CD14-positive monocyte (primary cell): ENCODE results near the gene EXD2. TPM values are rescaled to one million over a fixed set of nuclear protein-coding genes. Genes with fewer than 3 reads are reported as not detected.

Source experiments
- DNase-seq, 3 donors: peaks; one replicate each; pipeline ENCODE4 v3.0.0-alpha.2; 2011 to 2022
- H2AFZ ChIP-seq: 2 replicates; pipeline ENCODE4 v1.6.0; 2012; ENCODE audit warnings: mild to moderate bottlenecking, low read depth, low read length, inconsistent platforms; ENCODE audit not compliant: insufficient read depth, poor library complexity, severe bottlenecking
- H3K27ac ChIP-seq, 2 donors: 1 replicate in 1 of 2; 2 replicates in 1 of 2; pipeline ENCODE4 v1.5.1; 2012 to 2013; ENCODE audit warnings: low read length in 2 of 2, control low read depth in 1 of 2, inconsistent platforms in 1 of 2, low read depth in 1 of 2, mild to moderate bottlenecking in 1 of 2
- H3K27me3 ChIP-seq, 2 donors: one replicate each; pipeline versions ENCODE4 v1.6.0 to v1.6.1; 2011 to 2013; ENCODE audit warnings: low read length in 2 of 2; ENCODE audit not compliant: control insufficient read depth in 2 of 2, insufficient read depth in 2 of 2
- H3K36me3 ChIP-seq, 2 donors: replicated peaks in 1 of 2; 1 replicate in 1 of 2; 2 replicates in 1 of 2; pipeline versions ENCODE4 v1.5.1 to v1.6.1; 2012 to 2013; ENCODE audit warnings: low read length in 2 of 2, control low read depth in 1 of 2, inconsistent platforms in 1 of 2, mild to moderate bottlenecking in 1 of 2; ENCODE audit not compliant: insufficient read depth in 2 of 2, control insufficient read depth in 1 of 2
- H3K4me1 ChIP-seq, 2 donors: 1 replicate in 1 of 2; 2 replicates in 1 of 2; pipeline versions ENCODE4 v1.5.1 to v1.6.1; 2012 to 2013; ENCODE audit warnings: low read length in 2 of 2, control low read depth in 1 of 2, inconsistent platforms in 1 of 2, mild to moderate bottlenecking in 1 of 2, moderate library complexity in 1 of 2; ENCODE audit not compliant: insufficient read depth in 2 of 2, control insufficient read depth in 1 of 2
- H3K4me2 ChIP-seq: replicated peaks from 2 replicates; pipeline ENCODE3; 2012; ENCODE audit warnings: low read length, moderate library complexity, mild to moderate bottlenecking; ENCODE audit not compliant: poor library complexity, severe bottlenecking; ENCODE audit errors: extremely low read depth
- H3K4me3 ChIP-seq, 3 experiments: fragments of 200-600 bp in 1 of 3; sonication (generic) in 1 of 3; replicated peaks in 1 of 3; 1 replicate in 2 of 3; 2 replicates in 1 of 3; pipeline ENCODE4 v1.5.1; 2011 to 2013; ENCODE audit warnings: low read length in 3 of 3, mild to moderate bottlenecking in 3 of 3, control low read depth in 2 of 3, low read depth in 2 of 3, inconsistent platforms in 1 of 3, moderate library complexity in 1 of 3
- H3K79me2 ChIP-seq: 2 replicates; pipeline ENCODE4 v1.6.0; 2012; ENCODE audit warnings: mild to moderate bottlenecking, control low read depth, inconsistent platforms, low read length, moderate library complexity; ENCODE audit not compliant: insufficient read depth
- H3K9ac ChIP-seq: 2 replicates; pipeline ENCODE4 v1.6.0; 2017; ENCODE audit warnings: low read length, mild to moderate bottlenecking; ENCODE audit not compliant: insufficient read depth, poor library complexity, severe bottlenecking
- H3K9me3 ChIP-seq, 2 donors: replicated peaks in 1 of 2; 1 replicate in 1 of 2; 2 replicates in 1 of 2; pipeline versions ENCODE4 v1.5.1 to v1.6.1; 2012 to 2013; ENCODE audit warnings: low read length in 2 of 2, control low read depth in 1 of 2; ENCODE audit not compliant: control insufficient read depth in 1 of 2, insufficient read depth in 1 of 2
- H4K20me1 ChIP-seq: 2 replicates; pipeline ENCODE4 v1.6.0; 2012; ENCODE audit warnings: mild to moderate bottlenecking, low read length, control low read depth, moderate library complexity; ENCODE audit not compliant: insufficient read depth
- H3K27ac Mint-ChIP-seq, 7 donors: one replicate each; pipeline ENCODE4 v1.8.0; 2020; ENCODE audit warnings: mild to moderate bottlenecking in 7 of 7, mixed read lengths in 7 of 7, moderate library complexity in 6 of 7, inconsistent platforms in 2 of 7
- H3K27me3 Mint-ChIP-seq, 3 donors: one replicate each; pipeline ENCODE4 v1.8.0; 2021 to 2022; ENCODE audit warnings: low read depth in 3 of 3, mild to moderate bottlenecking in 3 of 3, mixed read lengths in 3 of 3, moderate library complexity in 3 of 3, inconsistent platforms in 1 of 3
- H3K36me3 Mint-ChIP-seq, 2 donors: one replicate each; pipeline ENCODE4 v1.8.0; 2020; ENCODE audit warnings: mixed read lengths in 2 of 2, inconsistent platforms in 1 of 2, mild to moderate bottlenecking in 1 of 2
- H3K4me1 Mint-ChIP-seq: one replicate; pipeline ENCODE4 v1.8.0; 2020; ENCODE audit warnings: mild to moderate bottlenecking, mixed read lengths
- H3K4me3 Mint-ChIP-seq, 2 donors: one replicate each; pipeline ENCODE4 v1.8.0; 2020; ENCODE audit warnings: mild to moderate bottlenecking in 2 of 2, mixed read lengths in 2 of 2, moderate library complexity in 1 of 2
- H3K9me3 Mint-ChIP-seq, 7 donors: one replicate each; pipeline ENCODE4 v1.8.0; 2020 to 2022; ENCODE audit warnings: mixed read lengths in 7 of 7, mild to moderate bottlenecking in 6 of 7, moderate library complexity in 6 of 7, inconsistent platforms in 2 of 7
- CTCF ChIP-seq: fragments of 200-600 bp; IDR thresholded peaks from one replicate; pipeline ENCODE4 v1.8.0; 2022; ENCODE audit warnings: antibody characterized with exemption, mild to moderate bottlenecking
- WGBS: methylation state at CpG from one replicate; pipeline ENCODE4 v1.1.5; 2013; ENCODE audit warnings: missing lambda C conversion rate; ENCODE audit not compliant: insufficient coverage; 5-methylcytosine and 5-hydroxymethylcytosine counted together
- intact Hi-C, 2 donors: fragments of 100-400 bp; cut with micrococcal nuclease; formaldehyde crosslinking; loops; one replicate each; pipeline versions ENCODE4 v1.15.0 to v1.15.1; 2023
- polyA plus RNA-seq, 3 donors: library from polyadenylated mRNA; depleted of rRNA in 1 of 3; unstranded in 2 of 3; stranded (reverse) in 1 of 3; fragments of 300-500 nt in 2 of 3; fragments of >200 nt in 1 of 3; fragmentation: Illumina TruSeq in 2 of 3; gene quantifications; 1 replicate in 2 of 3; 2 replicates in 1 of 3; pipeline ENCODE4 v1.2.3, GENCODE V29; 2012 to 2021

Gene EXD2
- polyA plus RNA-seq, 3 donors = 2.3 to 4.0 (median 3.1) TPM

GRCh38 chr14:69285661-69286255, 94.5 kb downstream of the EXD2 start:
- H3K36me3 ChIP-seq = no peaks in the 10 kb centered on the region
- intact Hi-C loops = no loop called here
- no peak for DNase-seq
- no peaks in the 10 kb centered on the region for H4K20me1 ChIP-seq
- Mint-ChIP-seq H3K4me3 (no peak overlapping the region), H3K27ac (no peak overlapping the region), H3K36me3 (no peaks in the 10 kb centered on the region), H3K9me3 (peaks cover 0 to 3% (median 0%) of the 10 kb centered on the region in 7 donors), H3K27me3 (peaks cover 6 to 13% (median 7%) of the 10 kb centered on the region in 3 donors), H3K4me1 (no peaks in the 10 kb centered on the region)
- no peaks in the 10 kb centered on the region for H3K4me1 ChIP-seq
- no peak overlapping the region for H3K4me3 ChIP-seq
- WGBS = 91% methylated on average over 3 of the region's 7 CpGs
- H3K9me3 ChIP-seq = no peaks in the 10 kb centered on the region
- H2AFZ ChIP-seq = no peak overlapping the region
- no peaks in the 10 kb centered on the region for H3K27me3 ChIP-seq
- H3K4me2 ChIP-seq = no peak overlapping the region
- no peak for TF ChIP-seq CTCF
- no peak overlapping the region for H3K27ac ChIP-seq
- H3K79me2 ChIP-seq = no peaks in the 10 kb centered on the region
- no peak overlapping the region for H3K9ac ChIP-seq

GRCh38 chr14:69287098-69288010, 96.1 kb downstream of the EXD2 start:
- DNase-seq = no peak
- Mint-ChIP-seq H3K9me3 (peaks cover 0 to 3% (median 0%) of the 10 kb centered on the region in 7 donors), H3K36me3 (no peaks in the 10 kb centered on the region), H3K4me1 (no peaks in the 10 kb centered on the region), H3K27ac (no peak overlapping the region), H3K27me3 (peaks cover 4 to 21% (median 10%) of the 10 kb centered on the region in 3 donors), H3K4me3 (no peak overlapping the region)
- no peak for TF ChIP-seq CTCF
- Histone ChIP-seq H3K27me3 (peaks cover 0 to 2% of the 10 kb centered on the region in 2 donors), H2AFZ (no peak overlapping the region), H4K20me1 (no peaks in the 10 kb centered on the region), H3K9me3 (no peaks in the 10 kb centered on the region), H3K27ac (no peak overlapping the region), H3K4me2 (no peak overlapping the region), H3K4me1 (no peaks in the 10 kb centered on the region), H3K9ac (no peak overlapping the region), H3K79me2 (no peaks in the 10 kb centered on the region), H3K4me3 (no peak overlapping the region), H3K36me3 (no peaks in the 10 kb centered on the region)
- intact Hi-C loops = no loop called here
- WGBS = 89% methylated on average over 4 of the region's 9 CpGs
